ENCODE data around the gene ELMO3. TPM values are rescaled to one million over a fixed set of nuclear protein-coding genes. Genes with fewer than 3 reads are reported as not detected.

ELMO3 gene
- total and polyA plus RNA-seq, 8 donors, result 4.9 to 21.2 (median 8.5) TPM

DNA sequence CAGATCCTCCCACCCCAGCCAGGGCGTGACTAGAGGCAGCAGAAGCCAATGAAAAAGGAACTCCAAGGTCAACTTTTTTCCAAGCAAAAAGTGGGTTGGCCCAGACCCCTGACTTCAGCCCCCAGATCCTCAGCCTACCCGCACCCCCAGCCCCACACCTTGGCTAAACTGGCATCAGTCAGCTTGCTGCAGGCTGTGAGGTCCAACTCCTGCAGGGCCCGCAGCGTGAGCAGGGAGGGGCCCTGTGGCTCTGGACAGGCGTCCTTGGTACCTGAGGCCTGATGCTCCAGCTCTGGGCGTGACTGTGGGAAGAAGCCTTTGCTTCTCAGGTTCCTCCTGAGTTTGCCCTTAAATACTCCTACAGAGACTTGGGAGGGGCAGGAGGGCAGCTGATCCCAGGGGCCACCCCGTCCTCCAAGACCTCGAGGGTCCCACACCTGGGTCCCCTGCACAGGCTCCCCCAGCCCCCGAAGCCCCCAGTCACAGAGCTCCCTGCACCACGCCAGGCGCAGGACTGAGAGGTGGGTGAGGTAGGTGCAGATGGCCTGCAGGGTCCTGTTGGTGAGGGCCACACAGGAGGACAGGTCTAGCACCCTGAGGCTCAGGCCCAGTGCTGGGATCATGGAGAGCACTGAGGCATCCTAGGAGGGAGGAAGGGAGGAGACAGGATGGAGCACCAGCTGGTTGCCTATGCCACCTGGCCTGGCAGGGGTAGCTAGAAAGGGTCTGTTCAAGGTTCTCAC, 9.4 kb downstream of the ELMO3 start:
- intact Hi-C loops (cut with DNase I), result no loop called here
- no peak for TF ChIP-seq CTCF (IDR thresholded peaks at IDR 0.05)
- DNase-seq (peak in 1 of 4 donors; percentile 53), ATAC-seq (no peak)
- no peaks in the 10 kb centered on the region for H3K27me3 ChIP-seq
- H3K4me3 ChIP-seq, result no peak overlapping the region
- H3K27ac ChIP-seq, result no peak overlapping the region
- H3K4me1 ChIP-seq, result peaks cover 0 to 7% of the 10 kb centered on the region in 2 donors
- peaks cover 0 to 30% of the 10 kb centered on the region in 2 donors for H3K36me3 ChIP-seq
- H3K9me3 ChIP-seq, result no peaks in the 10 kb centered on the region

DNA sequence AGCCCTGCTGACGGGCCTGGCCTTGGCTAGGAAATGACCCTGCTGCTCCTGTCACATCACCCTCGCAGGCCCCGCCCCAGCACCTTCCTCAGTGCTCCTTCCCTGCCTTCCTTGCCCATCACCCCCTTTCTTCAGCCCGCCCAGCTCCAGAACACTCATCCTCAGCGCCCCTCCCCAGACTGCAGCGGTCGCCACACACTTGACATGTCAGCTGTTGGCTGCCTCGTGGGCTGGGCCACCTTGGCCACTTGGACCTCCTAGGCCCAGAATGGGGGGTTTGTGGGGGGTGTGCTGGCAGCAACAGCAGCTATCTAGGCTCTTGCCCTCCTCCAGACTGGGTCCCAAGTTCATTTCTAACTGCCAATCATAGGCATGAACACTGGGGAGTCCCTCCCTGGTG, 10.6 kb downstream of the ELMO3 start:
- Histone ChIP-seq H3K9me3 (no peaks in the 10 kb centered on the region), H3K27me3 (no peaks in the 10 kb centered on the region), H3K4me3 (no peak overlapping the region), H3K36me3 (peaks cover 0 to 18% of the 10 kb centered on the region in 2 donors), H3K4me1 (peaks cover 0 to 7% of the 10 kb centered on the region in 2 donors), H3K27ac (no peak overlapping the region)
- DNase-seq, result peak in 1 of 4 donors; percentile 72
- no peak for TF ChIP-seq CTCF (IDR thresholded peaks at IDR 0.05)
- no peak for ATAC-seq
- intact Hi-C loops (cut with DNase I), result no loop called here

GRCh38 chr16:67210069-67210937, 11.4 kb downstream of the ELMO3 start:
- DNase-seq (peak in 1 of 4 donors; percentile 61), ATAC-seq (no peak)
- Histone ChIP-seq H3K27ac (no peak overlapping the region), H3K36me3 (peaks cover 0 to 15% of the 10 kb centered on the region in 2 donors), H3K4me3 (no peak overlapping the region), H3K9me3 (no peaks in the 10 kb centered on the region), H3K4me1 (peaks cover 0 to 11% of the 10 kb centered on the region in 2 donors), H3K27me3 (no peaks in the 10 kb centered on the region)
- intact Hi-C loops (cut with DNase I), result no loop called here
- no peak for TF ChIP-seq CTCF (IDR thresholded peaks at IDR 0.05)

DNA sequence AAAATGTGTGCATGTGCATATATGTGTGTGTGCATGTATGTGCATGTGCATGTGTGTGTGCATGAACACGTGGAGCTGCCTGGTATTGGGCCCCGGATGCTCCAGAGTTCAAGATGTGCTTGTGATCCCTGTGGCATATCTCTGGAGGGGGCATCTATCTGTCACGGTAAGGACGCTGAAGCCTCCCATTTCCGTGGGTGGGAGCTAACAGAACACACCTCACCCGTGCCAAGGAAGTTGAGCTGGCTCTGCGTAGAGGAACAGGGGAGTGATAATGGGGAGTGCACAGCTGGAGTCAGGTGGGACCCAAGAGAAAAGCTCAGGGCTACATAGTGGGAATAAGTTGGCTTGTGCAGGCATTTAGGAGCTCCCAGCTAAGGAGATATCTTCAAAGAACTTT, 12.7 kb downstream of the ELMO3 start:
- ATAC-seq (no peak), DNase-seq (no peak)
- no peaks in the 10 kb centered on the region for H3K9me3 ChIP-seq
- H3K4me1 ChIP-seq, result peaks cover under 1 to 25% of the 10 kb centered on the region in 2 donors
- H3K4me3 ChIP-seq, result no peak overlapping the region
- H3K27me3 ChIP-seq, result no peaks in the 10 kb centered on the region
- H3K27ac ChIP-seq, result no peak overlapping the region
- no peak for TF ChIP-seq CTCF (IDR thresholded peaks at IDR 0.05)
- H3K36me3 ChIP-seq, result peaks cover 0 to 7% of the 10 kb centered on the region in 2 donors
- intact Hi-C loops (cut with DNase I), result no loop called here

- H3K27me3 ChIP-seq, result no peaks in the 10 kb centered on the region
- H3K36me3 ChIP-seq, result no peaks in the 10 kb centered on the region
- peak overlapping the region in 1 of 2 donors; percentile 33 for H3K27ac ChIP-seq
- intact Hi-C loops (cut with DNase I), result no loop called here
- DNase-seq (no peak), ATAC-seq (peak; percentile 52)
- H3K4me1 ChIP-seq, result peaks cover 11 to 36% of the 10 kb centered on the region in 2 donors
- no peaks in the 10 kb centered on the region for H3K9me3 ChIP-seq
- TF ChIP-seq CTCF (IDR thresholded peaks at IDR 0.05), result no peak
- H3K4me3 ChIP-seq, result no peak overlapping the region
Observed at GRCh38 chr16:67212766-67213165, 13.8 kb downstream of the ELMO3 start.

Measured in left lung (tissue), 10 donors.